ENCODE measurements around the gene GSX2.

DNA sequence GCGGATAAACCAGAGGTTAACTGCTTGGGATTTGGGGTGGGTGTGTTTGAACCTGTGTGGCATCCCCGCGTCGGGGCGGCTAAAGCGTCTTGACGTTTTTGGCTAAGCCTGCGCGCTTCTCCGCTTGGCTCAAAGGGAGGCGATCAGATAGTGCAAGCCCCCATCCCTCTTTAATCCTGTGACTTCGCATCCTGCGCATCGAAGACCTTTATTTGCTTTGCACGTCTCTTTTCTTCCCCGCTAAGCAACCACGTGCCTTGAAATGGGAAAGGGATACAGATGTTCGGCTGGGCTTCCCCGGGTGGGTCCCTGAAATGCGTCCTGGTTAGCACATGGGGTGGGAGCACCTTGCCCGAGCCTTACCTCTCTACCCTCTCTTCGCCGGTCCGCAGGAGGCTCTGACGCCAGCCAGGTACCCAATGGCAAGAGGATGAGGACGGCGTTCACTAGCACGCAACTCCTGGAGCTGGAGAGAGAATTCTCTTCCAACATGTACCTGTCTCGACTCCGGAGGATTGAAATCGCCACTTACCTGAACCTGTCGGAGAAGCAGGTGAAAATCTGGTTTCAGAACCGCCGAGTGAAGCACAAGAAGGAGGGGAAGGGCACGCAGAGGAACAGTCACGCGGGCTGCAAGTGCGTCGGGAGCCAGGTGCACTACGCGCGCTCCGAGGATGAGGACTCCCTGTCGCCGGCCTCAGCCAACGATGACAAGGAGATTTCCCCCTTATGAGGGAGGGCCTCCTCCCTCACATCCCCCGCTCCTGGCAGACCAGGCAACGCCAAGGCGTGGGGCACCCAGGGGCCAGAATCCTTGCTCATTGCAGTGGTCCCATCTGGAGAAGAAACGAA is 1.5 kb downstream of the GSX2 start:
- no peak for TF ChIP-seq CEBPB (IDR thresholded peaks at IDR 0.05; ENCODE audit: low read depth, low read length)
- no peak for TF ChIP-seq RAD21 (IDR thresholded peaks at IDR 0.05 in 1 of 2, conservative IDR thresholded peaks at IDR 0.05 in 1 of 2; ENCODE audit: low read depth in 2 of 2, low read length in 2 of 2)
- TF ChIP-seq, protein P1, sequence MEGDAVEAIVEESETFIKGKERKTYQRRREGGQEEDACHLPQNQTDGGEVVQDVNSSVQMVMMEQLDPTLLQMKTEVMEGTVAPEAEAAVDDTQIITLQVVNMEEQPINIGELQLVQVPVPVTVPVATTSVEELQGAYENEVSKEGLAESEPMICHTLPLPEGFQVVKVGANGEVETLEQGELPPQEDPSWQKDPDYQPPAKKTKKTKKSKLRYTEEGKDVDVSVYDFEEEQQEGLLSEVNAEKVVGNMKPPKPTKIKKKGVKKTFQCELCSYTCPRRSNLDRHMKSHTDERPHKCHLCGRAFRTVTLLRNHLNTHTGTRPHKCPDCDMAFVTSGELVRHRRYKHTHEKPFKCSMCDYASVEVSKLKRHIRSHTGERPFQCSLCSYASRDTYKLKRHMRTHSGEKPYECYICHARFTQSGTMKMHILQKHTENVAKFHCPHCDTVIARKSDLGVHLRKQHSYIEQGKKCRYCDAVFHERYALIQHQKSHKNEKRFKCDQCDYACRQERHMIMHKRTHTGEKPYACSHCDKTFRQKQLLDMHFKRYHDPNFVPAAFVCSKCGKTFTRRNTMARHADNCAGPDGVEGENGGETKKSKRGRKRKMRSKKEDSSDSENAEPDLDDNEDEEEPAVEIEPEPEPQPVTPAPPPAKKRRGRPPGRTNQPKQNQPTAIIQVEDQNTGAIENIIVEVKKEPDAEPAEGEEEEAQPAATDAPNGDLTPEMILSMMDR (IDR thresholded peaks at IDR 0.05; ENCODE audit: control extremely low read depth in 1 of 3, insufficient read depth in 1 of 3, low read depth in 1 of 3, low read length in 3 of 3), result no peak
- no peak for TF ChIP-seq KDM5A (IDR thresholded peaks at IDR 0.05; ENCODE audit: low read length)
- TF ChIP-seq BRCA1 (IDR thresholded peaks at IDR 0.05; ENCODE audit: low read depth, low read length), result no peak
- TF ChIP-seq TCF12 (IDR thresholded peaks at IDR 0.05; ENCODE audit: low read depth, low read length), result no peak
- no peak for TF ChIP-seq GABPA (IDR thresholded peaks at IDR 0.05; ENCODE audit: borderline replicate concordance, insufficient read depth, low read length)
- no peak for TF ChIP-seq HDAC2 (IDR thresholded peaks at IDR 0.05; ENCODE audit: borderline replicate concordance in 1 of 2, low read depth in 2 of 2, low read length in 2 of 2)

Measured in H1 (cell line).